MCF 10A (cell line): ENCODE results near the gene SGK1. TPM values are rescaled to one million over a fixed set of nuclear protein-coding genes. Genes with fewer than 3 reads are reported as not detected.

Source experiments
- BruUV-seq: library from RNA; stranded (reverse); fragments of 400-500 nt; replicated peaks from 2 replicates; lab custom pipeline; 2021; lab: Mats Ljungman, UMichigan
- CTCF ChIA-PET: fragments of 300-600 bp; sonication (Branson Sonifier 250); formaldehyde crosslinking; extraction: SDS; loops from one replicate; lab custom pipeline; 2021; ENCODE audit warnings: antibody characterized with exemption, inconsistent platforms; lab: Yijun Ruan, JAX
- POLR2A ChIA-PET: fragments of 300-600, 350-650 bp; sonication (Branson Sonifier 250); formaldehyde crosslinking; extraction: SDS; loops from one replicate; lab custom pipeline; 2020; ENCODE audit warnings: antibody characterized with exemption, inconsistent platforms; lab: Yijun Ruan, JAX
- DNase-seq: peaks from one replicate; pipeline ENCODE4 v3.0.0-alpha.2; 2018; ENCODE audit not compliant: unreplicated experiment
- H3K27ac Mint-ChIP-seq: one replicate; pipeline ENCODE4 v1.8.0; 2022; ENCODE audit warnings: mild to moderate bottlenecking, low read depth, mixed read lengths; ENCODE audit not compliant: unreplicated experiment
- H3K27me3 Mint-ChIP-seq: one replicate; pipeline ENCODE4 v1.8.0; 2022; ENCODE audit warnings: mixed read lengths; ENCODE audit not compliant: insufficient read depth, unreplicated experiment
- H3K36me3 Mint-ChIP-seq: one replicate; pipeline ENCODE4 v1.8.0; 2022; ENCODE audit warnings: mild to moderate bottlenecking, moderate library complexity, mixed read lengths; ENCODE audit not compliant: insufficient read depth, unreplicated experiment
- H3K4me1 Mint-ChIP-seq: one replicate; pipeline ENCODE4 v1.8.0; 2022; ENCODE audit warnings: mixed read lengths; ENCODE audit not compliant: insufficient read depth, unreplicated experiment
- H3K4me3 Mint-ChIP-seq: one replicate; pipeline ENCODE4 v1.8.0; 2022; ENCODE audit warnings: mild to moderate bottlenecking, moderate library complexity, mixed read lengths; ENCODE audit not compliant: unreplicated experiment
- H3K9me3 Mint-ChIP-seq: one replicate; pipeline ENCODE4 v1.8.0; 2022; ENCODE audit warnings: mixed read lengths; ENCODE audit not compliant: unreplicated experiment
- CTCF ChIP-seq: fragments of 200-600 bp; IDR thresholded peaks from one replicate; pipeline ENCODE4 v1.8.0; 2022; ENCODE audit warnings: antibody characterized with exemption, mild to moderate bottlenecking; ENCODE audit not compliant: unreplicated experiment
- intact Hi-C: fragments of 100-400 bp; cut with micrococcal nuclease; formaldehyde crosslinking; loops from 2 replicates; pipeline ENCODE4 v1.14.1; 2022
- total RNA-seq: library from RNA; stranded (reverse); gene quantifications from 2 replicates; pipeline ENCODE4 v1.2.3, GENCODE V29; 2022

SGK1 gene
- total RNA-seq, 1 experiment from 2014 or later = 30.8 TPM

DNA sequence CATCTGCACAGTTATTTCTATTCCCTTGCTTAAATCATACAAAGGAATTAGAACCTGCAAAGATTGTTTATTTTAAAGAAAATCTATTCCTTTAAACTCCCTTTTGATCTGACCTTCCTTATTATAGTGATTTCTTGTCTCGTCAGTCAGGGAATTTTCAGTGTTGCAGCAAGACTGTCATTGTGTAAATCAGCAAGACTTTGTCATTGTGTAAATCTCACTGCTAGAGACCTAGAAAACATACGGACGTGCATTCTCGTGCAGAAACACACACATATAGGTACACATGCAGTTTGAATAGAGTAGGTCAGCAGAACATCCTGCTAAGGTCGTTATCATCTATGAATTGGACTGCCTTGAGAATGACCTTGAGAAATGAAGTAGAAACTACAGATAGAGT lies 6.2 kb upstream of the SGK1 start:
- no peaks in the 10 kb centered on the region for H3K27me3 Mint-ChIP-seq
- no peaks in the 10 kb centered on the region for H3K36me3 Mint-ChIP-seq
- intact Hi-C loops = no loop called here
- no peak overlapping the region for H3K4me3 Mint-ChIP-seq
- no peak for TF ChIP-seq CTCF
- H3K4me1 Mint-ChIP-seq = no peaks in the 10 kb centered on the region
- ChIA-PET CTCF (interaction anchor here (1.1 kb wide), 1 partner anchor 10 kb away, joined by 3 read pairs; no protein-coding TSS in a partner anchor), POLR2A (interaction anchor here (1.1 kb wide), 1 partner anchor 16 kb away, joined by 3 read pairs; no protein-coding TSS in a partner anchor)
- BruUV-seq = no TSS peak
- peaks cover 13% of the 10 kb centered on the region for H3K9me3 Mint-ChIP-seq
- DNase-seq = no peak
- H3K27ac Mint-ChIP-seq = no peak overlapping the region

GRCh38 chr6:134323698-134324097 lies 5.8 kb upstream of the SGK1 start:
- no peak for DNase-seq
- POLR2A ChIA-PET = interaction anchor here (1.1 kb wide), 1 partner anchor 16 kb away, joined by 3 read pairs; no protein-coding TSS in a partner anchor
- CTCF ChIA-PET = no interaction called here
- Mint-ChIP-seq H3K27ac (no peak overlapping the region), H3K36me3 (no peaks in the 10 kb centered on the region), H3K27me3 (no peaks in the 10 kb centered on the region), H3K4me3 (no peak overlapping the region), H3K4me1 (no peaks in the 10 kb centered on the region), H3K9me3 (peaks cover 13% of the 10 kb centered on the region)
- no TSS peak for BruUV-seq
- intact Hi-C loops = no loop called here
- no peak for TF ChIP-seq CTCF

GRCh38 chr6:134323294-134323693 lies 5.4 kb upstream of the SGK1 start:
- no peak for DNase-seq
- Mint-ChIP-seq H3K4me1 (no peaks in the 10 kb centered on the region), H3K4me3 (no peak overlapping the region), H3K9me3 (peaks cover 13% of the 10 kb centered on the region), H3K36me3 (no peaks in the 10 kb centered on the region), H3K27me3 (no peaks in the 10 kb centered on the region), H3K27ac (no peak overlapping the region)
- POLR2A ChIA-PET = interaction anchor here (1.1 kb wide), 1 partner anchor 16 kb away, joined by 3 read pairs; no protein-coding TSS in a partner anchor
- CTCF ChIA-PET = no interaction called here
- no TSS peak for BruUV-seq
- TF ChIP-seq CTCF = no peak
- intact Hi-C loops = no loop called here

GRCh38 chr6:134322216-134322615 lies 4.3 kb upstream of the SGK1 start:
- no peak for TF ChIP-seq CTCF
- Mint-ChIP-seq H3K27ac (no peak overlapping the region), H3K4me3 (no peak overlapping the region), H3K4me1 (no peaks in the 10 kb centered on the region), H3K27me3 (no peaks in the 10 kb centered on the region), H3K36me3 (no peaks in the 10 kb centered on the region), H3K9me3 (peaks cover 13% of the 10 kb centered on the region)
- BruUV-seq = no TSS peak
- DNase-seq = no peak
- CTCF ChIA-PET = no interaction called here
- intact Hi-C loops = no loop called here
- POLR2A ChIA-PET = interaction anchor here (0.7 kb wide), 1 partner anchor 172 kb away, joined by 3 read pairs; no protein-coding TSS in a partner anchor
